Measurements from ENCODE around the gene SPZ1.
"Not testable (repeated sequence)": the region's sequence is repeated elsewhere in the genome, so short reads cannot be mapped to it uniquely, and the experiment has no call there.

Gene SPZ1

DNA sequence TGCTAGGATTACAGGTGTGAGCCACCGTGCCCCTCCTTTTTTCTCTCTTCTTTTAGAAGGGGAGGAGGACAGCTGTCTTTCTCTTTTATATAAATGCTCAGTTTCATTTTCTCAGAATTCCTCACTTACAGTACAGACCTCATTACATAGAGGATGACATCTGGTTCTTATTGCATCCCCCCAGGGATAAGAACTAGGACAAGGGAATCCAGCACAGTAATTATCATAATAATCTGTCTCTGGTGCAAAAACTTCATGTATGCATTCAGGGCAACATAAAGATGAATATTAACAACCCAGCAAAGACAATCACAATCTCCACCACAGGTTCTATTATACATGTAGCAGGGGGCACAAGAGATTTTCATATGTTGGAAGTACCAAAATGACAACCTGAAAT, 5.1 kb downstream of the SPZ1 start:
- no peak overlapping the region for H3K4me3 ChIP-seq (ENCODE audit: low read length)
- DNase-seq (ENCODE audit: low read depth, low spot score), result no peak

DNA sequence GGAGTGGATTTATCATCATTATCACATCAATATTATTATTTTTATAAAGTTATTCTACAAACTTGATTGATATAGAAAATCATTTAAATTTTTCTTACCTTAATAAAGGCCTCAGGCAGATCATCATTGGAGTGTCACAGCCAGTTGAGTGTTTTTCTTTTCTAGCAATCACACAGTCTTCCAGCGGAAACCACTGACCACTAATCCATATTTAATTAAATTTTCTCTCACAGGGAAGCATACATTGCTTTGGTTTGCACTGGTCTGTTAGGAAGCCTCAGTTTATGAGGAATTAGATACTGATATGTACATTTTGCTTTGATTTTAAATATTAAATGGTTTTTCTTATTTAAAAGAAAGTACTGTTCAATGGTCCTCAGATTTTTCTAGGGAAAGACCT, 6.7 kb downstream of the SPZ1 start:
- no peak overlapping the region for H3K4me3 ChIP-seq (ENCODE audit: low read length)
- no peak for DNase-seq (ENCODE audit: low read depth, low spot score)

DNA sequence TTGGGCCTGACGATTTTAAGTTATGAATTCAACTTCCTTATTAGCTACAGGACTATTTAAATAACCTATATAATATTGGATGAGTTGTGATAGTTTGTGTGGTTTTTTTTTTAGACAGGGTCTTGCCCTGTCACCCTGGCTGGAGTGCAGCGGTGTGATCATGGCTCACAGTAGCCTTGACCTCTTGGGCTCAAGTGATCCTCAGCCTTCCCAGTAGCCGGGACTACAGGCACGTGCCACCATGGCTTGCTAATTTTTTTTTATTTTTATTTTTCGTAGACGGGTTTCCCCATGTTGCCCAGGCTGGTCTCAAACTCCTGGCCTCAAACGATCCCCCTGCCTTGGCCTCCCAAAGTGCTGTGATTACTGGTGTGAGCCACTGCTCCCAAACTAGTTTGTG, 17.6 kb downstream of the SPZ1 start:
- H3K4me3 ChIP-seq (ENCODE audit: low read length), result no peak overlapping the region

DNA sequence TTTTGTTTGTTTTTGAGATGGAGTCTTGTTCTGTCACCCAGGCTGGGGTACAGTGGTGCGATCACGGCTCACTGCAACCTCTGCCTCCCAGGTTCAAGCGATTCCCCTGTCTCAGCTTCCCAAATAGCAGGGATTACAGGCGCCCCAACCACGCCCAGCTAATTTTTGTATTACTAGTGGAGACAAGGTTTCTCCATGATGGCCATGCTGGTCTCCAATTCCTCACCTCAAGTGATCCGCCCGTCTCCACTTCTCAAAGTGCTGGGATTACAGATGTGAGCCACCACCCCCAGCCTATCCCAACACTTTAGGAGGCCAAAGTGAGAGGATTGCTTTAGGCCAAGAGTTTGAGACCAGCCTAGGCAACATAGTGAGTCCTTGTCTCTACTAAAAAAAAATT, 19.3 kb downstream of the SPZ1 start:
- no peak overlapping the region for H3K4me3 ChIP-seq (ENCODE audit: low read length)
- DNase-seq (ENCODE audit: low read depth, low spot score), result no peak

More for the DNA sequence above, 17.6 kb downstream of the SPZ1 start:
- no peak for DNase-seq (ENCODE audit: low read depth, low spot score)

DNA sequence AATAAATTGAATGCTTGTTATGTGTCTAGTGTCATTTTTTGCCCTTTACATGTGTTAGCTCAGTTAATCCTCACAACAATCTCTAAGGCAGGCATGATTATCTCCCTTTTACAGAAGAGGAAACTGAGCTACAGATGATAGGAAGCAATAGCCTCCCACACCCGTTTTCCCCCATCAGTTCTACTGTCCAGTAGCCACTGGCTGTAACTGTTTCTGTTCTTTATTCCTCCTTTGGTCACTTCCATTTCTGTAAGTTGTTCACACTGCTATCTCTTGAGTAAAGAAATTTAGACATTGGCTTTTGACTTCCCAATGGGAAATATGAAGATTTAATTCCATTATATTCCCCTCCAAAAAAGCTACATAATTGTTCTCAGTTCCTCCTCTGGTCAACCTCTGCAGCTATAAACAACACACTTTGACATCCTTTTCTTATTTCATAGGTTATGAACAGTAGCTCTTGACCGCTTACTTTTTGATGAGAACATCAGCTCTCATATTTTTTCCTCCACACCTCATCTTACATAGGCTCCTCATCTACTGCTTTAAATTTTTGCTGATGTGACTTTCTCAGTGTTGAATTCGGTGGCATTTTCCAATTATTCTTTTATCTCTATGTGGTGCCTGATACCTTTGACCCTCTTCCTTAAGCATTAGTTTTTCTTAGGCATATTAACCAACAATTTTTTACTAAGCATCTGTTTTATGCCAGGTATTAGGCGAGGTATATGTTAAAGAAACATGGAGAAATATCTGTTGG, 21.4 kb downstream of the SPZ1 start:
- no peak for DNase-seq (ENCODE audit: low read depth, low spot score)
- no peak overlapping the region for H3K4me3 ChIP-seq (ENCODE audit: low read length)

DNA sequence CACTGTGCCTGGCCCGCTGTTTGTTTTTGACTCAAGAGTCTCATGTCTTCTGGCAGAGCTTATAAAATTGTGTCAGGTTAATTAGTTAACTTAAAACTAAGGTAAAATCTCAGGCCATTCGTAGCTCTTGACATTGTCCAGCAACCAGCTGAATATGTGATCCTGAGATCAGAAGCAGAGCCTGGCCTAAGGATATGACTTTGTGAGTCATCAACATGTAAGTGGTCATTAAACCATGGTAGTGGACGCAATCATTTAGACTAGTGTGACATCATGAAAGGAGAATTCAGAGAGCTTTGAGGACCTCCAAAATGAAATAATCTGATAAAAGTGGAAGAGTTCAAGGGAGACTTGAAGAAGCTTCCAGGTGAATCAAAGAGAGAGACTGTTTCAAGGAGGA, 23.3 kb downstream of the SPZ1 start:
- H3K4me3 ChIP-seq (ENCODE audit: low read length), result no peak overlapping the region
- DNase-seq (ENCODE audit: low read depth, low spot score), result no peak

DNA sequence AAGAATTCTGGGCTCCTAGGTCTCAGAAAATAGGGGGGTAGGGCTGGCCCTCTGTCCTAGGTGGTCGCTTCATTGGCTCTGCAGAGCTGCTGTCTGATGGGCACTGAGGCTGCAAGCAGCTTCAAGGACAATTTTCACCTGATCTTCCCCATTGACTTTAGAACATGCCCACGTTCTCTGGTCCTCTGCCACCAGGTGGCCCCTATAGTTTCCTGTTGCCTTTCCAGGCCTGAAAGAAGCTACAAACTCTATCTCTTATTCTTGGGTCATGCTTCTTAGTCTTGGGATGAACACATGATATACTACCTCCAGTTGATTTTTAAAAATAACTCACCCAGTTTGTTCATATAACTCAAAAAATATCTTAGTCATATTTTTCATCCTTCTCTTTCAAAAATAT, 26.3 kb downstream of the SPZ1 start:
- H3K4me3 ChIP-seq (ENCODE audit: low read length), result no peak overlapping the region
- DNase-seq (ENCODE audit: low read depth, low spot score), result peak; percentile 46

DNA sequence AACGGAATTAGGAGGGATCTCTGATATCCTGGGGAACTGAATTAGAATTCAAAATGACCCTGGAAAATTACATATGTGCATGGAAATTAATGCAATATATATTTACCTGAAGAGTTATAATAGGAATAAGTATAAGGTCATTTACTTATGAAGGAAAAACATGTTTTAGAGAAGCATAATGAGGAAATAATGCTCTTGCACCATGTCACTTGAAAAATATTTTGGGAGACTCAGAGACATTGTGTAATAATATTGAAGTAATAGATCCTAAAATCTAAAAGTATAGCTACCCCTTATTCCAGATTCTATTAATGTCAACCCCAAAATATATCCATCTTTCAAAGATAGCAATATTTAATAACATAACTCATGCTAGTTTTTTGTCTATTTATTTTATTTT, 28.4 kb downstream of the SPZ1 start:
- no peak for DNase-seq (ENCODE audit: low read depth, low spot score)

DNA sequence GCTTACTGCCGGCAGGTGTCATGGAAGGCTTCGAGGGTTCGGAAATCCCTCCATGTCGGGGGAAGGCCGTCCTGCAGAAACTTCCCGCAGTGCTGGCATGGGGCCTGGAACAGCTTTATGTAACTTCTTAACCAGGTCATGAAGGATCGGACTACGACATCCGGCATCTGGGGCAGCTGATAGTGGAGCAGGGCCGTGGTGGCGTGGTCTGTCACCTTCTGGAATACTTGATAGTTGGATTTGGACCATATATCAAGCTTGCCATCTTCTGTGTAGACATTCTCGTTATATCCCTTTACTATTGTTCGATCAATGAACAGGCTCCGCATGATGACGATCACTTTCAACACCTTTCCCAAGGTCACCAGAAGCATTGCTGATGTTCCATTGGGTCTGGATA, 31.2 kb downstream of the SPZ1 start:
- H3K4me3 ChIP-seq (ENCODE audit: low read length), result not testable (repeated sequence)

More for the DNA sequence above, 28.4 kb downstream of the SPZ1 start:
- no peak overlapping the region for H3K4me3 ChIP-seq (ENCODE audit: low read length)

DNA sequence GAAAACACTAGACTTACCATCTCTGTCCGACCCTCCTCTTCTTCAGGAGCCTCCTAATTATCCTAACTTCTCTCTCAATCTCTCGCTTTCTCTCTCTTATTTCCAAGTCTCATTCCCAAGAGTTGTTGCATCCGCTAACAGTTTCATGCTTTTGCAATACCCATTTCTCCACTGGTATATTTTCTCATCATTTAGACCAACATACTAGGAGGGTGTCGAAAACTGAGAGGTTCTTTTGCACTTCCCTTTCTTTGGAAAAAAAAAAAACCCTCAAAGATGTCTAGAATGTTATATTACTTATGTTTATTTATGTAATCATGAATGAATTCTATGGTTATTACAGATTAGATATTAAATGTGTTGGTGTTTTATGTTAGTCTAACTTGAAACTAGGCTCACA, 35.9 kb downstream of the SPZ1 start:
- H3K4me3 ChIP-seq (ENCODE audit: low read length), result no peak overlapping the region
- no peak for DNase-seq (ENCODE audit: low read depth, low spot score)

More for the DNA sequence above, 31.2 kb downstream of the SPZ1 start:
- DNase-seq (ENCODE audit: low read depth, low spot score), result not testable (repeated sequence)

DNA sequence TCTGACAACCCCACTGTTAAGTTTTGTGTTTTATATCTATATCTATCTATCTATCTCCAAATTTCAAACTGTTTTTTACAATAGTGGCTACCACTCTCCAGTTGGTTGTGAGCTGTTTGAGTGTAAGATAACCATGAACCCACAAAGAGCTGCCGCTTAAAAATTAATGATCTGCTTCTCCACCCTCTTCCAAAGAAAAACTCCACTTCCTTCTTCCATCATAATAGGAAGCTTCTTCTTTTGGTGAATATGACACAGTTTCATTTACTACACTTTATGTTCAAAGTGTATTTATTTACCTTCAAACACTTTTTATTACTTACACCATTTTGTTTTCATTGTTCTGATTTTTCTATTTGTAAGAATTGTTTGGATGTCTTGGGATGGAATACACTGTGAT, 37.9 kb downstream of the SPZ1 start:
- DNase-seq (ENCODE audit: low read depth, low spot score), result no peak
- no peak overlapping the region for H3K4me3 ChIP-seq (ENCODE audit: low read length)

DNA sequence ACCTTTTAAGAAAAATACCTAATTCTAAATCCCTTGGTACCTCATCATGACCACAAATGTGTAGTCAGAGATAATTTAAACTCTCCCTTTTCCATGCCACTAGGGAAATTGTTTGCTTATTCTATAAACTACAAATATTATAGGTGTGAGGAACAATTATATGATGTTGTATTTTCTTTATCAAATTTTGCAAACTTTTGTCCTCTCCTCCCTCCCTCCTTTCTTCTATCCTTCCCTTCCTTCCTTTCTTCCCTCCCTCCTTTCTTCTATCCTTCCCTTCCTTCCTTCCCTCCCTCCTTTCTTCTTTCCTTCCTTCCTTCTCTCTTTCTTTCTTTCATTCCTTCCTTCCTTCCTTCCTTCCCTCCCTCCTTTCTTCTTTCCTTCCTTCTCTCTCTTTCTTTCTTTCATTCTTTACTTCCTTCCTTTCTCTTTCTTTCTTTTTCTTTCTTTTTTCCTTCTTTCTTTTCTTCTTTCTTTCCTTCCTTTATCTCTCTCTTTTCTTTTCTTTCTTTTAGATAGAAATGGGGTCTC, 41.2 kb downstream of the SPZ1 start:
- DNase-seq (ENCODE audit: low read depth, low spot score), result no peak

DNA sequence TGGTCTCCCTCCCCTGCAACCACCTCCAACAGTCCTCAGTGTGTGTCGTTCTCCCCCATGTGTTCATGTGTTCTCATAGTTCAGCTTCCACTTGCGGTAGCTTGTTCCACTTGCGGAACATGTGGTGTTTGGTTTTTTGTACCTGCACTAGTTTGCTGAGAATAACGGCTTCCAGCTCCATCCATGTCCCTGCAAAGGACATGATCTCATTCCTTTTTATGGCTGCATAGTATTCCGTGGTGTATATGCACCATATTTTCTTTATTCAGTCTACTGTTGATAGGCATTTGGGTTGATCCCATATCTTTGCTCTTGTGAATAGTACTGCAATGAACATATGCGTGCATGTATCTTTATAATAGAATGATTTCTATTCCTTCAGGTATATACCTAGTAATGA, 45.1 kb downstream of the SPZ1 start:
- DNase-seq (ENCODE audit: low read depth, low spot score), result no peak
- no peak overlapping the region for H3K4me3 ChIP-seq (ENCODE audit: low read length)

More for the DNA sequence above, 41.2 kb downstream of the SPZ1 start:
- no peak overlapping the region for H3K4me3 ChIP-seq (ENCODE audit: low read length)

DNA sequence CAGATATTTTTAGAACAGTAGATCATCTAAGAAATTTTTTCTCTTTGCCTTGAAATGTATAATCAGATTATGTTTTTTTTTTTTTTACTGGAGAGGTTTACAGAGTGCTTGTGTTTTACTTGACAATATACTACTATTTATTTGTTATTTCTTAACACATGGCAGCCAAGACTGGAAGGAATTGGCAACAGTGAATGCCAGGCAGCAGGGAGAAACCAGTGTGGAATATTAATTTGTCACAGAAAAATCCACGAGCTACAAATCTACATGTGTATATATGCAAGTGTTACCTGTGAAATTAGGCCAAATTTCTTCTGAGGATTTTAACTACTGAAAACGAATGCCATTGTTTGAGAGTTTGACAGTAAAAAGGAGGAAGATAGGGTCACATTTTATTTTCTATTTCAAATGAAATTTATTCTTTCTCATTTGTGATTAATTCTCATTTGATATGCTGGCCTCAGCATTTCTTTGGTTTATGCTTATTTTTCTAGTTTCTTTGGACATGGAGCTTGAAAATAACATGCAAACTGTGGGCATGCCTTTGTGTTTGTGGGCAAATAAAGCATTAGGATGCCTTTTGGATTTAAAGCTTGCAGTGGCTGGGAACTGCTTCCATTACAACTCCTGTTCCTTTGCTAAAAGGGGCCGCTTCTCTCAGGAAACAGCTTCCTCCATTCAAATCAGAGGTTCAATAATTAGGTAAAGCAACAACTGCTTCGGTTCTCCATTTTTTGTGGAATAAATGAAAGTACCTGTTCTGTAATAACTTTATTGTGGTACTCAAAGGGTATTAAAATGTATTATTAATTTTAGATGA, 49.1 kb downstream of the SPZ1 start:
- H3K4me3 ChIP-seq (ENCODE audit: low read length), result no peak overlapping the region
- DNase-seq (ENCODE audit: low read depth, low spot score), result no peak

DNA sequence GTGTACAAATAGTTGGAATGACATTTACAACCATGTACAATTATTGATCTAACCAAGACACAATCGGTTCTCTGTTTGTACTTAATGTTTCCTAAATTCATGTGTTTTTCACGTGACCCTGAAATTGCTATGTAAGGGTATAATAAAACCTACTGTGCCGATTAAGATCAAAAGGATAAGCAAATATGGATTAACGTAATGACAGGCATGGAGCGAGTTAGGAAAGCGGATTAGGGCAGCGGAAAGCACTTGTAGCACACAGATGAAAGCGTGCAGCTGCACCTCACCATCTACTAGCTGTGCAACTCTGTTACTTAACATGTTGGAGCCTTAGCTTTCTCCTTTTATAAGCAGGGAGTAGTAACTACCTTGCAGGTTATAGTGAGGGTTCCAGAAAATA, 49.7 kb downstream of the SPZ1 start:
- H3K4me3 ChIP-seq (ENCODE audit: low read length), result no peak overlapping the region
- DNase-seq (ENCODE audit: low read depth, low spot score), result no peak

DNA sequence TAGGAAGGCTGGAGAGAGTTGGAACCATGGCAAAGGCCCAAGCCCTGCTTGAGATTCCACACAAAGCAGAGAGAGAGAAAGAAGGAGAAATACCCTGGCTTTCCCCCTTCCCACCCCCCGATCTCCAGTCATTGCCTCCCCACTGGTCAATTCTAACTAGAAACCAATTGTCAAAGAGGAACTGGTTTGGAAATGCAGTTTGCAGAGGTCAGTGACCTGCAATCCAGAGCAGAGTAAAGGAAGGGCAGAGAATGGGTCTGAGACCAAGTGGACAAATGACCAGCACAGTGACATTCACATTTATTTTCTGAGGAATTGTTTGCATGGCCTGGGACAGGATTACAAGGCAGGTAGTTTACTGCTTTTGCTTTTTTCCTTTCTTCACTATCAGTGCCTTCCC, 50.6 kb downstream of the SPZ1 start:
- DNase-seq (ENCODE audit: low read depth, low spot score), result no peak
- no peak overlapping the region for H3K4me3 ChIP-seq (ENCODE audit: low read length)
